ENCODE measurements around the gene RABGEF1.
A peak's percentile ranks its signal among the peaks of the same experiment; 100 is the strongest.
"Not testable (repeated sequence)": the region's sequence is repeated elsewhere in the genome, so short reads cannot be mapped to it uniquely, and the experiment has no call there.

RABGEF1 gene

DNA sequence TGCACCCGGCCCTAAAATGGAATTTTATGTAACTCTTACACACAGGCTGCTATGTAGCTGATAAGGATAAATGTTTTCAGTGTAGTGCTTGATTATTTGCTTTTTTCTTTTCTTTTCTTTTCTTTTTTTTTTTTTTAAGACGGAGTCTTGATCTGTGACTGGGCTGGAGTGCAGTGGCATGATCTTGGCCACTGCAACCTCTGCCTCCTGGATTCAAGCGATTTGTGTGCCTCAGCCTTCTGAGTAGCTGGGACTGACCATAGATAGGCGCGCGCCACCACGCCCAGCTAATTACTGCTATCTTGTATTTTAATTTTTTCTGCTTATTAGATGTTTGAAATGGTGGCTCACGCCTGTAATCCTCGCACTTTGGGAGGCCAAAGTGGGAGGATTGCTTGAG is 3.4 kb downstream of the RABGEF1 start:
- H3K27ac Mint-ChIP-seq: no peak overlapping the region
- H3K4me3 Mint-ChIP-seq: peak overlapping the region; percentile 59 to 75 (median 62)
- TF ChIP-seq, protein P1, sequence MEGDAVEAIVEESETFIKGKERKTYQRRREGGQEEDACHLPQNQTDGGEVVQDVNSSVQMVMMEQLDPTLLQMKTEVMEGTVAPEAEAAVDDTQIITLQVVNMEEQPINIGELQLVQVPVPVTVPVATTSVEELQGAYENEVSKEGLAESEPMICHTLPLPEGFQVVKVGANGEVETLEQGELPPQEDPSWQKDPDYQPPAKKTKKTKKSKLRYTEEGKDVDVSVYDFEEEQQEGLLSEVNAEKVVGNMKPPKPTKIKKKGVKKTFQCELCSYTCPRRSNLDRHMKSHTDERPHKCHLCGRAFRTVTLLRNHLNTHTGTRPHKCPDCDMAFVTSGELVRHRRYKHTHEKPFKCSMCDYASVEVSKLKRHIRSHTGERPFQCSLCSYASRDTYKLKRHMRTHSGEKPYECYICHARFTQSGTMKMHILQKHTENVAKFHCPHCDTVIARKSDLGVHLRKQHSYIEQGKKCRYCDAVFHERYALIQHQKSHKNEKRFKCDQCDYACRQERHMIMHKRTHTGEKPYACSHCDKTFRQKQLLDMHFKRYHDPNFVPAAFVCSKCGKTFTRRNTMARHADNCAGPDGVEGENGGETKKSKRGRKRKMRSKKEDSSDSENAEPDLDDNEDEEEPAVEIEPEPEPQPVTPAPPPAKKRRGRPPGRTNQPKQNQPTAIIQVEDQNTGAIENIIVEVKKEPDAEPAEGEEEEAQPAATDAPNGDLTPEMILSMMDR (IDR thresholded peaks at IDR 0.05; ENCODE audit: unreplicated experiment in 3 of 3): no peak
- H3K4me1 Mint-ChIP-seq: peaks cover 8% of the 10 kb centered on the region
- H3K27me3 Mint-ChIP-seq (ENCODE audit: low read depth): no peaks in the 10 kb centered on the region
- peaks cover 3% of the 10 kb centered on the region for H3K36me3 Mint-ChIP-seq (ENCODE audit: low read depth)
- H3K9me3 Mint-ChIP-seq: no peaks in the 10 kb centered on the region

DNA sequence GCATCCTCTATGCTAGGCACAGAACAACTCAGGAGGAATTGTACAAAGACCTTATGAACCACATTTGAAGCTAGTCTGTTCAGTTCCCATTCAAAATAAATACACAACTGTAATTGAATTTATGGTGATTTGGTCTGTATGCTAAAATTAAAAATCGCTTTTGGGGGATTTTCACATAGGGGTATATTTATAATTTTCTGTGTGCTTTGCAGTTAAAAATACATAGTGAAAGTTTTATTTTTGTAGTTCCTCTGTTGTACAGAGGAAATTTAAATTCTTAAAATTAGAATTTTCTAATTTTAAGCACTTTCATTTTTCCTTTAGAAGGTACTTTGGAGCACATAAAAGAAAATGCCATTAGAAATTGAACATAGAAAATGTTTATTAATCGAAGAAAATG is 6.9 kb downstream of the RABGEF1 start:
- H3K9me3 Mint-ChIP-seq: no peaks in the 10 kb centered on the region
- peaks cover 10% of the 10 kb centered on the region for H3K36me3 Mint-ChIP-seq (ENCODE audit: low read depth)
- no peaks in the 10 kb centered on the region for H3K27me3 Mint-ChIP-seq (ENCODE audit: low read depth)

DNA sequence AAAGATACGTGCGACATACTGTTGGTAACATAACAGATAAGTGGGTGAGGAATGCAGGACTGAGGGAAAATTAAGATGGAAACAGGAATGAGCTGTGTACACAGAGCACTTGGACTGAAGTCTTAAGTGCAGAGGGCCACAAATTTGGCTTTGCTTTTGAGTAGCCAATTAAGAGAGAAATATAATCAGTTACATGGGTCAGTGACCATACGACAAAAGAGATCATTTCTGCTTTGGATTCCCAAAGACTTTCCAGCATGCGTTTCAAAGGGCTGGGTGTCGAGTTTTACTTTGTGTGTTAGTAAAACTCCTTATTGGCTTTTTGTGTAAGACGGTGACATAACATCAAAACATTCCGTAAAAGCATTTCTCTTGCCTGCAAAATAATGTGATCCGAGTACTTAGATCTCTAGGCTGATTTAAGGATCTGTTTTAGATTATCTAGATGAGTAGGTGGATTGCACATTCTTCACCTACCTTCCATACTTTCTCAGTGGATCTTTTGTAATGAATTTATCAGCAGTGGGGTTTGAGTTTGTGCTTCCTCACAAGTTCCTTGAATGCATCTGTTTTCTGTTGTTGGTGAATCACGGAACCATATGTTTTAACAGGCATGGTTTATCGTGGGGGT is 7.5 kb downstream of the RABGEF1 start:
- peaks cover 5% of the 10 kb centered on the region for H3K4me1 Mint-ChIP-seq
- no peaks in the 10 kb centered on the region for H3K27me3 Mint-ChIP-seq (ENCODE audit: low read depth)
- no peak overlapping the region for H3K4me3 Mint-ChIP-seq
- H3K27ac Mint-ChIP-seq: no peak overlapping the region
- H3K9me3 Mint-ChIP-seq: no peaks in the 10 kb centered on the region
- H3K36me3 Mint-ChIP-seq (ENCODE audit: low read depth): peaks cover 10% of the 10 kb centered on the region
- TF ChIP-seq, protein P1 (IDR thresholded peaks at IDR 0.05; ENCODE audit: unreplicated experiment in 3 of 3): no peak

More for the DNA sequence above, 6.9 kb downstream of the RABGEF1 start:
- TF ChIP-seq, protein P1 (IDR thresholded peaks at IDR 0.05; ENCODE audit: unreplicated experiment in 3 of 3): no peak
- Mint-ChIP-seq H3K27ac (no peak overlapping the region), H3K4me3 (no peak overlapping the region), H3K4me1 (peaks cover 4% of the 10 kb centered on the region)

DNA sequence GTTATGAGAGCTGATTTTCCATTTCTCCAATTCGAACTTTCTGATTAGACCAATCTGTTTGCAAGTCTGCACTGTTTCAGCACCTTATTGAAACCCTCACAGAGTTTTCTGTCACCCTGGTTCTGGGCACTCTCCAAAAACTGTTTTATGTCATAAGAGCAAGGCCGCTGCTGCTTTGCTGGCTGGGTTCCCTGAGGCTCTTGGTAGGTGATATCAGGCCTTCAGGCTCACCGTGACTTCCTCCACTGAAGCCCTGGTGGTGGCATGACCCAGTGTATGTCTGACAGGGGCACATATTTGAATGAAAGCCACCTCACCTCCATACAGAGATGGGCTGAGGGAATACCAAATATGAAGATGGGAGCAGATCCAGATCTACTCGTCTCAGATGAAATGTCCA is 8.3 kb downstream of the RABGEF1 start:
- Mint-ChIP-seq H3K4me1 (peaks cover 5% of the 10 kb centered on the region), H3K27me3 (ENCODE audit: low read depth) (no peaks in the 10 kb centered on the region), H3K36me3 (ENCODE audit: low read depth) (peaks cover 10% of the 10 kb centered on the region), H3K27ac (no peak overlapping the region), H3K4me3 (no peak overlapping the region), H3K9me3 (no peaks in the 10 kb centered on the region)
- TF ChIP-seq, protein P1 (IDR thresholded peaks at IDR 0.05; ENCODE audit: unreplicated experiment in 3 of 3): no peak

DNA sequence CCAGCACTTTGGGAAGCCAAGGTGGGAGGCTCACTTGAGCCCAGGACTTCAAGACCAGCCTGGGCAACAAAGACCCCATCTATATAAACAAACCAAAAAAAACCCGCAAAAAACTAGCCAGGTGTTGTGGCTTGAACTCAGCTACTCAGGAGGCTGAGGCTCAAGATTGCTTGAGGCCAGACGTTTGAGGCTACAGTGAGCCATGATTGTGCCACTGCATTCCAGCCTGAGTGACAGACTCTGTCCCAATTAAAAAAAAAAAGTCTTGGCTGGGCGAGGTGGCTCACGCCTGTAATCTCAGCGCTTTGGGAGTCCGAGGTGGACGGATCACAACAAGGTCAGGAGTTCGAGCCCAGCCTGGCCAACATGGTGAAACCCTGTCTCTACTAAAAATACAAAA is 11.4 kb downstream of the RABGEF1 start:
- no peak overlapping the region for H3K27ac Mint-ChIP-seq
- H3K4me3 Mint-ChIP-seq: no peak overlapping the region
- TF ChIP-seq, protein P1 (IDR thresholded peaks at IDR 0.05; ENCODE audit: unreplicated experiment in 3 of 3): no peak
- H3K36me3 Mint-ChIP-seq (ENCODE audit: low read depth): peaks cover 10% of the 10 kb centered on the region
- H3K4me1 Mint-ChIP-seq: peaks cover 5% of the 10 kb centered on the region
- H3K27me3 Mint-ChIP-seq (ENCODE audit: low read depth): no peaks in the 10 kb centered on the region
- H3K9me3 Mint-ChIP-seq: no peaks in the 10 kb centered on the region

DNA sequence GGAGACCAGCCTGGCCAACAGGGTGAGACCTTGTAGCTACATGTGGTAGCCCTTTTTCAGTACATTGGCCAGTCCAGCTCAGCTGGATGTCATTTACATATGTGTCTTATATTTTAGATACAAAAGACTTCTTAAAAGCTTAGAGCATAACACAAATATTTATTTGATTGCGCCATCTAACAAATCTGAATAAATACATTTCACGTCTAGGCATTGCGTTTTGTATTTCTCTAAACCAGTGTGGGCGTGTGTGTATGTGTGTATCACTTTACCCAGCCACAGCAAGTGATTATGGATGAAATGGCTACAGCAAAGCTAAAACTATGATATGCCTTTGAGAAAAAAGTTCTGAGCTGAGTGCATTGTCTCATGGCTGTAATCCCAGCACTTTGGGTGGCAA is 14.0 kb downstream of the RABGEF1 start:
- TF ChIP-seq, protein P1 (IDR thresholded peaks at IDR 0.05; ENCODE audit: unreplicated experiment in 3 of 3): no peak
- Mint-ChIP-seq H3K27me3 (ENCODE audit: low read depth) (no peaks in the 10 kb centered on the region), H3K27ac (no peak overlapping the region), H3K4me1 (peaks cover 5% of the 10 kb centered on the region), H3K9me3 (no peaks in the 10 kb centered on the region), H3K36me3 (ENCODE audit: low read depth) (peaks cover 9% of the 10 kb centered on the region), H3K4me3 (no peak overlapping the region)

DNA sequence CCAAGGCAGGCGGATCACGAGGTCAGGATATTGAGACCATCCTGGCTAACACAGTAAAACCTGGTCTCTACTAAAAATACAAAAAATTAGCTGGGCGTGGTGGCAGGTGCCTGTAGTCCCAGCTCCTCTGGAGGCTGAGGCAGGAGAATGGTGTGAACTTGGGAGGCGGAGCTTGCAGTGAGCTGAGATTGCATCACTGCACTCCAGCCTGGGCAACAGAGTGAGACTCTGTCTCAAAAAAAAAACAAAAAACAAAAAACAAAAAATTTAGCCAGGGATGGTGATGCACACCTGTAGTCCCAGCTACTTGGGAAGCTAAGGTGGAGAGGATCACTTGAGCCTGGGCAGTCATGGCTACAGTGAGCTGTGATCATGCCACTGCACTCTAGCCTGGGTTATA is 14.5 kb downstream of the RABGEF1 start:
- H3K36me3 Mint-ChIP-seq (ENCODE audit: low read depth); H3K9me3 Mint-ChIP-seq; H3K4me3 Mint-ChIP-seq; H3K4me1 Mint-ChIP-seq; H3K27me3 Mint-ChIP-seq (ENCODE audit: low read depth); H3K27ac Mint-ChIP-seq: not testable (repeated sequence)

DNA sequence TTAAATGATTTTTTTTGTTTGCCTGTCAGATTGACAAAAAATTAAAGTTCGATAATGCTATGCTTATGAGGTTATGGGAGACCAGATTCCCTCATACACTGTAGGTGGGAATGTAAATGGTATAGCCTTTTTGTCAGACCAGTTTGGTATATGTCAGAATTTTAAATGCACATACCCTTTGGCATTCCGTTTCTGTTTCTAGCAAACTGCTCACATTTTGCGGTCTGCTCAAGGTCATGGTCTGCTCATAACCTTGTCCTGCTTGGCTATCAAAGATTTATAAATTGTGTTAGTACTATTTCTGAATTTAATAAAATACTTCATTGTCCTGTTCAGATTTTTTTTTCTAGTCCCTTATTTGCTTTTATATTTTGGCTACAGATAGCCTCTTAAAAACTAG is 15.7 kb downstream of the RABGEF1 start:
- peak overlapping the region in 1 of 3 experiments; percentile 20 for H3K27ac Mint-ChIP-seq
- H3K4me1 Mint-ChIP-seq; H3K9me3 Mint-ChIP-seq; H3K27me3 Mint-ChIP-seq (ENCODE audit: low read depth); H3K36me3 Mint-ChIP-seq (ENCODE audit: low read depth); H3K4me3 Mint-ChIP-seq: not testable (repeated sequence)

Measured in nephron (organoid).